K562 (cell line): ENCODE data around the gene CPE. TPM values are rescaled to one million over a fixed set of nuclear protein-coding genes. Genes with fewer than 3 reads are reported as not detected.

Experiments
- ATAC-seq: fragments of 200-7000 bp; cut with Tn5 transposase; 3 replicates; pipeline ENCODE4 v1.9.1; 2020; ENCODE audit warnings: moderate library complexity
- BruUV-seq: library from RNA; stranded (reverse); fragments of 400-500 nt; replicated peaks from 2 replicates; lab custom pipeline; 2021; lab: Mats Ljungman, UMichigan
- CTCF ChIA-PET: fragments of 300-600 bp; formaldehyde crosslinking; extraction: SDS; loops from one replicate; lab custom pipeline; 2021; ENCODE audit warnings: low intra/inter-chr PET ratio; lab: Yijun Ruan, JAX
- POLR2A ChIA-PET: fragments of 300-600, 350-650 bp; sonication (Branson Sonifier 250); formaldehyde crosslinking; extraction: SDS; loops from one replicate; lab custom pipeline; 2021; ENCODE audit warnings: antibody characterized with exemption, inconsistent platforms; lab: Yijun Ruan, JAX
- DNase-seq, 4 experiments: peaks; one replicate each; pipeline versions ENCODE4 v3.0.0 to v3.0.0-alpha.2; 2011 to 2018; ENCODE audit warnings: low spot score in 3 of 4, mixed read lengths in 3 of 4; ENCODE audit errors: extremely low read depth in 1 of 4
- FAIRE-seq: peaks from 2 replicates; lab custom pipeline; 2011; peaks lifted over from hg19 to GRCh38; lab: Jason Lieb, UNC
- H2AFZ ChIP-seq: 2 replicates; pipeline ENCODE4 v1.6.0; 2011; ENCODE audit warnings: low read depth, low read length, control low read depth, inconsistent platforms
- H3K27ac ChIP-seq: fragments of 200-600 bp; 3 replicates; pipeline ENCODE4 v1.8.0; 2011; ENCODE audit warnings: low read depth, mild to moderate bottlenecking, control low read depth, inconsistent platforms, low read length, moderate library complexity, mixed read lengths; ENCODE audit errors: extremely low read depth
- H3K27me3 ChIP-seq, 2 experiments: fragments of 300-600 bp in 1 of 2; 2 replicates in 1 of 2; 3 replicates in 1 of 2; pipeline versions ENCODE4 v1.6.0 to v1.8.0; 2011; ENCODE audit warnings: inconsistent platforms in 2 of 2, low read length in 2 of 2, mild to moderate bottlenecking in 1 of 2, mixed read lengths in 1 of 2, moderate library complexity in 1 of 2; ENCODE audit not compliant: control insufficient read depth in 2 of 2, insufficient read depth in 2 of 2
- H3K36me3 ChIP-seq: fragments of 300-600 bp; 3 replicates; pipeline ENCODE4 v1.8.0; 2011; ENCODE audit warnings: mild to moderate bottlenecking, low read length, inconsistent platforms; ENCODE audit not compliant: control insufficient read depth, insufficient read depth
- H3K4me1 ChIP-seq, 2 experiments: fragments of 200-600 bp in 1 of 2; replicated peaks in 1 of 2; 2 replicates in 1 of 2; 3 replicates in 1 of 2; pipeline versions ENCODE4 v1.5.1 to v1.8.0; 2011; ENCODE audit warnings: inconsistent platforms in 2 of 2, low read length in 2 of 2, mild to moderate bottlenecking in 1 of 2, mixed read lengths in 1 of 2, moderate library complexity in 1 of 2; ENCODE audit not compliant: control insufficient read depth in 2 of 2, insufficient read depth in 2 of 2
- H3K4me2 ChIP-seq: 2 replicates; pipeline ENCODE4 v1.6.1; 2011; ENCODE audit warnings: low read length, control low read depth, inconsistent platforms, mixed read lengths; ENCODE audit not compliant: insufficient read depth
- H3K4me3 ChIP-seq: fragments of 200-600 bp; sonication (generic), shearing (Covaris generic); 2 replicates; pipeline ENCODE4 v1.5.1; 2016; ENCODE audit warnings: control low read depth, inconsistent platforms
- H3K79me2 ChIP-seq: fragments of 200-600 bp; 3 replicates; pipeline ENCODE4 v1.8.0; 2011; ENCODE audit warnings: low read length, inconsistent platforms; ENCODE audit not compliant: control insufficient read depth, insufficient read depth
- H3K9ac ChIP-seq, 2 experiments: 2 replicates each; pipeline versions ENCODE4 v1.6.0 to v1.6.1; 2011; ENCODE audit warnings: low read depth in 2 of 2, low read length in 2 of 2, control low read depth in 1 of 2, inconsistent platforms in 1 of 2, mild to moderate bottlenecking in 1 of 2, mixed read lengths in 1 of 2; ENCODE audit not compliant: insufficient read depth in 1 of 2
- H3K9me1 ChIP-seq: one replicate; pipeline ENCODE4 v1.6.0; 2011; ENCODE audit warnings: inconsistent platforms, mild to moderate bottlenecking, low read length, moderate library complexity; ENCODE audit not compliant: control insufficient read depth, insufficient read depth
- H3K9me3 ChIP-seq: replicated peaks from 2 replicates; pipeline ENCODE4 v1.5.1; 2011; ENCODE audit warnings: low read depth, low read length, inconsistent platforms; ENCODE audit not compliant: control insufficient read depth, insufficient read depth
- H4K20me1 ChIP-seq: replicated peaks from 2 replicates; pipeline ENCODE4 v1.6.1; 2011; ENCODE audit warnings: low read length, inconsistent platforms, mixed read lengths; ENCODE audit not compliant: control insufficient read depth, insufficient read depth
- CBX1 ChIP-seq: sonication (generic); IDR thresholded peaks from 2 replicates; pipeline ENCODE4 v1.6.1; 2016; ENCODE audit warnings: antibody characterized with exemption, low read depth, mild to moderate bottlenecking
- CEBPB ChIP-seq: fragments of 450-650 bp; IDR thresholded peaks from 2 replicates; pipeline ENCODE4 v1.6.1; 2016; ENCODE audit warnings: missing genetic modification characterization, missing compliant biosample characterization
- CEBPG ChIP-seq, 3 experiments: fragments of 200-800 bp in 1 of 3; sonication (Bioruptor generic) in 1 of 3; sonication (generic) in 1 of 3; formaldehyde crosslinking in 1 of 3; IDR thresholded peaks in 2 of 3; conservative IDR thresholded peaks in 1 of 3; 2 replicates each; pipeline versions ENCODE4 v1.6.1 to v1.8.0; 2016 to 2022; ENCODE audit warnings: missing compliant biosample characterization in 2 of 3, missing genetic modification characterization in 2 of 3, mild to moderate bottlenecking in 1 of 3, missing genetic modification reagents in 1 of 3
- EHMT2 ChIP-seq: fragments of 450-650 bp; IDR thresholded peaks from 2 replicates; pipeline ENCODE4 v1.6.1; 2018; ENCODE audit warnings: antibody characterized with exemption
- GATA2 ChIP-seq: sonication (generic); formaldehyde crosslinking; IDR thresholded peaks from 2 replicates; pipeline ENCODE4 v1.4.0; 2020; ENCODE audit warnings: mild to moderate bottlenecking, missing genetic modification reagents
- HDAC2 ChIP-seq: fragments of 450-650 bp; IDR thresholded peaks from 2 replicates; pipeline ENCODE4 v1.6.1; 2016; ENCODE audit warnings: mild to moderate bottlenecking
- HDAC3 ChIP-seq: fragments of 450-650 bp; IDR thresholded peaks from 2 replicates; pipeline ENCODE4 v1.6.1; 2018; ENCODE audit warnings: borderline replicate concordance, mild to moderate bottlenecking, moderate library complexity; ENCODE audit not compliant: partially characterized antibody
- HDGF ChIP-seq: fragments of 450-650 bp; IDR thresholded peaks from 2 replicates; pipeline ENCODE4 v1.6.1; 2016
- RERE ChIP-seq: sonication (generic); formaldehyde crosslinking; IDR thresholded peaks from 2 replicates; pipeline ENCODE4 v1.8.0; 2023; ENCODE audit warnings: missing genetic modification reagents, mild to moderate bottlenecking, borderline replicate concordance
- ZNF518B ChIP-seq: fragments of 250-450 bp; sonication (Bioruptor Pico); IDR thresholded peaks from 2 replicates; pipeline ENCODE4 v1.5.0; 2021; ENCODE audit warnings: mild to moderate bottlenecking, moderate library complexity
- ZNF644 ChIP-seq: fragments of 200-800 bp; sonication (Bioruptor generic); IDR thresholded peaks from 2 replicates; pipeline ENCODE4 v1.6.1; 2016; ENCODE audit warnings: low read depth, missing genetic modification characterization, missing compliant biosample characterization
- WGBS: fragments of 100-300 bp; shearing (Covaris generic); methylation state at CpG from one replicate; pipeline ENCODE4 v1.1.6; 2016; ENCODE audit warnings: low coverage, mixed read lengths; ENCODE audit not compliant: insufficient coverage; ENCODE audit errors: missing lambda C conversion rate; 5-methylcytosine and 5-hydroxymethylcytosine counted together
- in situ Hi-C: fragments of 300-500 bp; cut with MboI; formaldehyde crosslinking; loops from 4 replicates; pipeline ENCODE4 v1.15.0; 2018; ENCODE audit warnings: inconsistent platforms, mixed read lengths
- intact Hi-C: fragments of 100-400 bp; cut with micrococcal nuclease; formaldehyde crosslinking; loops from 2 replicates; pipeline ENCODE4 v1.14.2; 2022
- polyA plus RNA-seq, 8 experiments: library from polyadenylated mRNA; depleted of rRNA in 4 of 8; stranded (reverse) in 5 of 8; unstranded in 3 of 8; fragments of >200 nt; fragmentation: Nextera tagmentation in 2 of 8; fragmentation: Illumina TruSeq in 1 of 8; extraction: Ambion mirVana in 2 of 8; extraction: Trizol in 1 of 8; gene quantifications; 2 replicates each; pipeline versions ENCODE4 v1.2.1 to v1.2.3, GENCODE V29; 2011 to 2014; ENCODE audit warnings: inconsistent platforms in 1 of 8, missing spikeins in 1 of 8
- total RNA-seq, 7 experiments: library from RNA; depleted of rRNA in 6 of 7; stranded (reverse); fragments of >200 nt in 6 of 7; fragmentation: Illumina TruSeq in 2 of 7; extraction: Trizol in 2 of 7; gene quantifications; 2 replicates each; pipeline versions ENCODE4 v1.2.1 to v1.2.3, GENCODE V29; 2011 to 2021; ENCODE audit warnings: low replicate concordance in 1 of 7
- TF ChIP-seq, protein P1 (sequence below): sonication (generic); IDR thresholded peaks from 2 replicates; pipeline ENCODE4 v1.6.1; 2016

CPE gene
- total and polyA plus RNA-seq, 9 of the 15 experiments (the other 6 are each of a cell fraction or from before 2014, with no cell fraction given): 0.04 to 0.16 (median 0.06) TPM; not detected in 4

DNA sequence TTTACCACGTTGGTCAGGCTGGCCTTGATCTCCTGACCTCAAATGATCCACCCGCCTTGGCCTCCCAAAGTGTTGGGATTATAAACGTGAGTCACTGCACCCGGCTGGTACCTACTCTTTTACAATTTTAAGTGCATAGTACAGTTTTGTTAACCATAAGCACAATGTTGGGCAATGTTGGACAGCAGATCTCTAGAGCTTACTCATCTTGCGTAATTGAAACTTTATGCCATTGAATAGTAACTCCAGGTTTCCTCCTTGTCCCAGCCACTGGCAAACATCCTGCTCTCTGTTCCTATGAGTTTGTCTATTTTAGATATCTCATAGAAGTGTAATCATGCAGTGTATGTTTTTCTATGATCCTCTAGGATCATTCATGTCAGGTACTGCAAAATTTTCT lies 9.3 kb upstream of the CPE start:
- no TSS peak for BruUV-seq
- intact Hi-C loops: no loop called here
- H3K4me2 ChIP-seq: no peak overlapping the region
- TF ChIP-seq RERE (CRISPR knock-in tag) (no peak), ZNF518B (CRISPR knock-in tag) (no peak), HDAC2 (no peak), EHMT2 (no peak), CEBPB (tag) (peak; percentile 68), ZNF644 (no peak), HDGF (no peak), CBX1 (no peak), CEBPG (CRISPR knock-in tag; IDR thresholded peaks at IDR 0.05) (no peak), CEBPG (tag; conservative IDR thresholded peaks at IDR 0.05 in 1 of 2, IDR thresholded peaks at IDR 0.05 in 1 of 2) (0 out of 4 replicates have a peak, but pooled peaks of 1 of the 2 experiments have one; percentile 18), HDAC3 (no peak), GATA2 (CRISPR knock-in tag) (no peak)
- TF ChIP-seq, protein P1, sequence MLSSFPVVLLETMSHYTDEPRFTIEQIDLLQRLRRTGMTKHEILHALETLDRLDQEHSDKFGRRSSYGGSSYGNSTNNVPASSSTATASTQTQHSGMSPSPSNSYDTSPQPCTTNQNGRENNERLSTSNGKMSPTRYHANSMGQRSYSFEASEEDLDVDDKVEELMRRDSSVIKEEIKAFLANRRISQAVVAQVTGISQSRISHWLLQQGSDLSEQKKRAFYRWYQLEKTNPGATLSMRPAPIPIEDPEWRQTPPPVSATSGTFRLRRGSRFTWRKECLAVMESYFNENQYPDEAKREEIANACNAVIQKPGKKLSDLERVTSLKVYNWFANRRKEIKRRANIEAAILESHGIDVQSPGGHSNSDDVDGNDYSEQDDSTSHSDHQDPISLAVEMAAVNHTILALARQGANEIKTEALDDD: no peak

More for the DNA sequence above, 9.3 kb upstream of the CPE start:
- H4K20me1 ChIP-seq: no peaks in the 10 kb centered on the region
- no peaks in the 10 kb centered on the region for H3K9me1 ChIP-seq
- H3K4me3 ChIP-seq: no peak overlapping the region
- no peak overlapping the region for H2AFZ ChIP-seq
- POLR2A ChIA-PET: interaction anchor here (0.6 kb wide), 1 partner anchor 10 kb away, joined by 3 read pairs; no protein-coding TSS in a partner anchor
- no peaks in the 10 kb centered on the region for H3K9me3 ChIP-seq
- ATAC-seq (no peak), DNase-seq (no peak), FAIRE-seq (no peak)
- no peak overlapping the region for H3K9ac ChIP-seq
- CTCF ChIA-PET: no interaction called here
- H3K79me2 ChIP-seq: no peaks in the 10 kb centered on the region
- H3K36me3 ChIP-seq: no peaks in the 10 kb centered on the region
- WGBS: 14% methylated on average over 4 of the region's 5 CpGs
- H3K27ac ChIP-seq: no peak overlapping the region
- H3K4me1 ChIP-seq: no peaks in the 10 kb centered on the region; a peak in 1 of 5 replicates
- in situ Hi-C loops: no loop called here
- H3K27me3 ChIP-seq: no peaks in the 10 kb centered on the region
